CD1c-positive myeloid dendritic cell (primary cell): ENCODE measurements around the gene ITPKB.
"Not testable (repeated sequence)": the region's sequence is repeated elsewhere in the genome, so short reads cannot be mapped to it uniquely, and the experiment has no call there.

Experiments used
- DNase-seq: peaks from one replicate; pipeline ENCODE4 v3.0.0-alpha.2; 2016; ENCODE audit errors: extremely low spot score

Gene ITPKB

DNA sequence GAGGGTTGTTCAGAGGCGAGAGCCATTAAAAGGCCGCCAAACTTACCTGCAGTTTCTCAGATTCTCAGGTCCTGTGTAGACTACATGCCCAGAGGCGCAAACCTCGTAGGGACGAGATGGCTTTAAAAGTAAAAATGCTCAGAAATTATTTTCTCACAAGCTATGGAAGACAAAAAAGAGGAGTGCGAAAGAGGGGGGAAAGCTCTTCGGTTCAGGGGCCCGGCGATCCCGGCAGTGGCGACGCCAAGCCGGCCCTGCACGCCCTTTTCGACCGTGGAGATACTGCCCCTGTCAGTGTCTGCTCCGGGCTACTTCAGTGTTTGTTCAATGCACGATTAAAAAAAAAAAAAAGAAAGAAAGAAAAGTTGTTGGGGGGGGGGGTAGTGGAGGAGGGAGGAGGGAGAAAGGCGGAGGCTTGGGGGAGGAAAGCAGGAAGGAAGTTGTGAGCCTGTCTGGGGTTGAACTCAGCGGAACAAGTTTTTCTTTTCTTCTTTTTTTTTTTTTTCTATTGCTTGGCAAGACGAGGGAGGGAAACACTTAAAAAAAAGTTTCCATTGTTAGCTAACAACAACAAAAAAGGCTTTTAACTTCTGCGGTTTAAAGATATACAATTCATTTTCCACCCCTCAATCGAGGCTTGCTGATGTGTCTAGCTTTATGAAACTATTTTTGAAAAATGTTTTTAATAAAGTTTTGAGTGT is at the start of gene ITPKB:
Gene ITPKB (minus strand): TSS at position 288 of the 701 bp plus-strand sequence. CDS start 1,824 bp downstream, outside the sequence.
- DNase-seq, result peak; percentile 73

- no peak for DNase-seq
These were observed 48.6 kb upstream of the ITPKB start for GRCh38 chr1:226787638-226788037.

- DNase-seq, result no peak
These were observed 48.0 kb upstream of the ITPKB start for GRCh38 chr1:226787071-226787470.

- DNase-seq, result no peak
These were observed 47.5 kb upstream of the ITPKB start for GRCh38 chr1:226786550-226786949.

DNA sequence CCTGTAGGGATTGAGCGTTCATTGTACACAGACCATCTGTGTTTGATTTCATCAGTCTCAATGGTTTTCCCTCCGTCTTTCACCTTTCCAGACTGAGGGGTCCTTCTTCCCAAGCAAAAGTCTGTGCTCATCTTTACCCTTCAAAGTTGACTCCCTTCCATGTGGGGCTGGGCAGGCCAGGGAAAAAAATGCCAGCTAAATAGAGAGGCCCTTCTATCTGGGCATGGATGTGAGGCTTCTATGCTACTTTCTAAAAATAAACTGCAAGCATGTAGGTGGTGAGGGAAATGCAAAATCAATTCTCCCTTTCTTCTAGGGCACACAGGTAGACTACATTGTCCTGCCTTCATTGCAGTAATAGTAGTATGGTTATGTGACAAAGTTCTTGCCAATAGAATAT is 46.7 kb upstream of the ITPKB start:
- DNase-seq, result no peak

DNA sequence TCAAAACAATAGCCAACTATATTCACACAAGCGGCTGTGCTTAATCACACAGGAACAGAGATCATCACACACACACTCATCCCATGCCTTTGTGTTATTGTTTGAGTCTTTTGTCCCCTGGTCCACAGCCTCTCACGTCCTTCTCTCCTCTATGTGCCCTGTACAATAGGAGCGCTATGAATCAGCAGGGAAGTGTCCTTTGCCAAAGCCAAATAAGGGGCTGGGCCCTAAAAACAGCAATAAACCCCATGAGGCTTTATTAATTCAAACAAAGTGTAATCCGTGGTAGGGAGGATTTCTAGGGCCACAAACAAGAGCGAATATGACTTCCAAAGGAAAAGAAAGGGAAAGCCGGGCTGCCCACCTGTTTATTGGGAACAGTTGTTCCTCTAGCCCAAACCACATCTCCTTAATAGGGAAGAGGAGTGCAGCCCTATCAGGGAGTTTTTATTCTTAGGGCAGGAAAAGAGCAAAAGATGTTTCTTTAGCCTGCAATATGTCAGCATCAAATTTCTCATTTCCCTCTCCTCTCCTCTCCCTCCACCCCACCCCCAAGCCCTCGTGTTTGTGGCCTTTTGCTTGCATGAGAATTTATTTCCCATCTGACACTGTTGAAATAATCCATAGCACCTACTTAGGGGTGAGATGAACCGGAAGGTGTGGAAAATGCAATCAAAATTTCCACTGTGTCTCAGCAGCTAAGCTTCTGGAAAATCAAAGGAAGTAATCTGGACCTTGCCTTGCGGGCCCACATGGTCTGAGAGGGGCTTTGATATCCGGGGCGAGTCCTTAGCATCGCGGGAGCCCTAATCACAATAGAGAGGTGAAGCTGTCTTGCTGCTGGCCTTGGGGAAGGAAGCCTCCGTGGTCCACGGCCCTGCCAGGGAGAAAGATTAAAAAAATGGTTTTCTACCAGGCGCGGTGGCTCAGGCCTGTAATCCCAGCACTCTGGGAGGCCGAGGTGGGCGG is 45.3 kb upstream of the ITPKB start:
- no peak for DNase-seq

DNA sequence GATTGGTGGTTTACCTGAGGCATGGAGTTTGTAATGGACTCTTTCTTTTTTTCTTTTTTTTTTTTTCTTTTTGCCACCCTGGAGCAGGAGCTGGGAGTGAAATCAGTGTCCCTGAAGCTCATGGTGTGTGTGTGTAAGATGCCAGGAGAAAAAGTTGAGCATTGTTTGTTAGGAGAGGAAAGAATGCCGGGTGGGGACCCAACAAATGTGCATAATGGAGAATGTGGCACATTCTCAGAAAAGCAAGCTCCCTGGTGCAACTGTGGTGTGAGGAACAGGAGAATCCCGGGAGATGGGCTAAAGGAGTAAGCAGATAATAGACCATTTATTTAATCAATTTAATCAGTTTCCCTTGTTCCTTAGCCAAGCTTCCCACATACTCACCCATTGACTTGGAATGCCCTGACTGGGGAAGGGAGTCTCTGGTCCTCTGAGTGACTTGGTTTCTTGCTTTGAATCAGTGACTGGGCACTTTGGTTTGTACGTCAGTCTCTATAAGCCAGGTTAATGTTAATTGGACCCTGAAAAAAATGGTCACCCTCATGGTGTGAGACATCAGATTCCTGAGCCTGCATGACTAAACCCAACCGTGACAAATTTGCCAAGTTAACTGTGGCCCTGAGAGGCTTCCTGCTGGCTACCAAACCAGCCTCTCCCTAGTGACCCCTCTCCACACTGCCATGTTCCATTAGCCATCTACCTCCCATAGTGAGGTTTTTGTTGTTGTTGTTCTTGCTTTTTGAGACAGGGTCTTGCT is 43.9 kb upstream of the ITPKB start:
- DNase-seq, result no peak

GRCh38 chr1:226781937-226782609 is 43.0 kb upstream of the ITPKB start:
- no peak for DNase-seq

DNA sequence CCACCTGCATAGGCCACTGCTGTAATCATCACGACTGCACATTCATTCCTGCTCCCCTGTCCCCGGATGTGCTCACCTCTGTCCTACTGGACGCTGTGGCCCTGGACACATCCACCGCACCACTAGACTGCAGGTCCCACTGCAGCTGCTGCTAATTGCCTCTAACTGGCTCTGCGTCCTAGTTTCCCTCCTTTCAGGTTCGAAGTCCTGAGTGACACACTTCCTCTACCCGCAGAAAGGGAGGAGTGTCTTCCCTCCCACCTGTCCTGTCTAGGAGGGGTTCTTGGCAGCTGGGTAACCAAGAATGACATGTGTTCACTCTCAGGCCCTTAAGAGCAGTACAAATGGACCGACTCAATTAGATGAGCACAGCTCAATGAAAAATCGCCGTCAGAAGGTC is 40.5 kb upstream of the ITPKB start:
- peak; percentile 49 for DNase-seq

DNA sequence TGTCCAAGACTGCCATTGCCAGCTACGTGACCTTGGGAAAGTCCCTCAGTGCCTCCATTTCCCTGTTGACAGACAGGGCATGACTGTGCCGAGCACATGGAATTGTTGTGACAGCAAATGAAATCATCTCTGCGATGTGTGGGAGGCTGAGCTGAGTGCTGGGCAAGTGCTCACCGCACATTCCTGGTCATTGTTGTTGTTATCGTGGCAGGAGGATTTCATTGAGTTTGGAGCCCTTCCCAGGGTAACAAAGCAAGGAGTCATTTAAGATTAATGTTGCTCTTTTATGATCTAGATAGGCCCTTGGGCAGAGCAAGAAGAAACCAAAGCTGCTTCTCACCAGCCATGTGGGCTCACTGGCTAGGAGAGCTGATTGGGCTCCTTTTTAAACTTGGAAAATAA is 39.6 kb upstream of the ITPKB start:
- DNase-seq, result peak; percentile 74

- DNase-seq, result no peak
These were observed 37.9 kb upstream of the ITPKB start for GRCh38 chr1:226776975-226777374.

DNA sequence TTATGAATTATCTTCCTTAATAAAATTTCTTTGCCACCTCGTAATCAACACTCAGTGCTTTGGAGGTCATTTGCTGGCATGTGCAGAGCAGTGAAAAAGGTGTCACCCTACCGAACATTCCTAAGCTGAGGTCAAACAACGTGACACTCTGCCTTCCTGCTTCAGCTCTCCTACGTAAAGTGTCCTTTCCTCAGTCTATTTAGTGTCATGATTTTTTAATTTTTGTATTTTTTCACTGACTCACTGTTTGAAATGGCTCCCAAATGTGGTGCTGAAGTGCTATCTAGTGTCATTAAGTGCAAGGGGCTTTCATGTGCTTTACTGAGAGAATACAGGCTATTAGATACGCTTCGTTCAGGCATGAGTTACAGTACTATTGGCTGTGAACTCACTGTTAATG is 37.0 kb upstream of the ITPKB start:
- DNase-seq, result no peak

DNA sequence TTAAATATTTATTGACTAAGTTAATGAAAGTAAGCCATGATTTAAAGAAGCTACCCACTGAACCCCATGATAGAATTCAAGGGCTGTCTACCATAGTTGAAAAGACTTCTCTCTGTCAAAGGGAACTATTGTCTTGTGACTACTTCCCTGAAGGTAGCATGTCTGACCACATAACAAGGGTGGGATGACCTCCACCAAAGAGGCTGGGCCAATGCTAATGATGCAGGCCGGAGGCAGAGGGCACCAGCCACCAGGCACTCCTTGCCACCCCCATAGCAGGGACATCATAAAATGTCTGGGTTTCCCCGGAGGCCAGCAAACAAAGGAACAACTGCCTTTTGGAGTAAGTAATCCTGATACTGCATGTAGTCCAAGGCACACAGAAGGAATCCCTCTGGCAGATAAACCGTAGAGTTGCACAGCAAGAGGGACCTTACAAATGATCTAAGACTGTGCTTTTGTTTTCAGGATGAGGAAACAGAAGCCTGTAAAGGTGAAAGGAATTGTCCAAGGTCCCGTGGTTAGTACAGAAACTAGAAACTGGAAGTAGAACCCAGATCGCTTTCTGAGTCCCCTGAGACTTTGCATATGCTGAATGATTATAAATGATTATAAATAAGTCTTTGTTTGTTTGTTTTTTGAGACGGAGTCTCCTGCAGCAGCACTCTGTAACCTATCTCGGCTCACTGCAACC is 33.5 kb upstream of the ITPKB start:
- peak; percentile 66 for DNase-seq

- not testable (repeated sequence) for DNase-seq
These were observed 28.1 kb upstream of the ITPKB start for GRCh38 chr1:226767170-226767569.

DNA sequence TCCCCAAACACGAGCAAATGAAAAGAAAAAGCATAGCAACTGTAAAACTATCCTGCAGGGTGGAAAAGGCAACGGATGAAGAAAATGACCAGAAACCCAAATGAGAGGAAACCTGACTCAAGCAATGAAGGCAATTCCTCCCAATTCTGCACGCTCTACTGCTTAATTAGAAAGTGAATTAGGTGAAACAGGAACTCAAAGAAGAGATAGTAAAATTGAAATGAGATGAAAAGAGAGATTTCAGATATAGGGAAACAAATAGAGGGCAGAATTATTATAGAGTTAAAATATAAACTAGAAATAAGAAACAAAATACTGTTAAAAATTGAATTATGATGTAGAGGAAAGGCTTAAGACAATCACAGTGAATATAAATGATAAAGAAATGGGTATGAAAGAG is 27.5 kb upstream of the ITPKB start:
- DNase-seq, result no peak

DNA sequence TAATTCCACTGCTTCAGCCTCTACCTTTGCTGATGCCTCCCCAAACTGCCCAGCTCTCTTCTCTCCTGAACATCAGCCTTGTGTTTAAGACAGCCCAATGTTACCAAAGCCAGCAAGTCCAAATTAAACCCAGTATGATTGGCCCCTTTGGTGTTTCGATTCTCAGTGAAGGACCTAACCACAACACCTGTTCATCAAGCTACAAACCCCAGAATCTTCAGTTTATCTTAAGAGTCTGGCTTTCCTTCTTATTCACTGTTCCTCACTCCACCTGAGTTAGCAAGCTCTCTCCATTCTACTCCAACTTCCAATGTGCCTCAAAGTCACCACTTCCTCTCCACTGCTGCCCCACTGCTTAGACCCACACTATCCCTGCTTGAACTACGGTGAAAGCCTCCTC is 25.5 kb upstream of the ITPKB start:
- no peak for DNase-seq

- no peak for DNase-seq
These were observed 24.8 kb upstream of the ITPKB start for GRCh38 chr1:226763905-226764264.

DNA sequence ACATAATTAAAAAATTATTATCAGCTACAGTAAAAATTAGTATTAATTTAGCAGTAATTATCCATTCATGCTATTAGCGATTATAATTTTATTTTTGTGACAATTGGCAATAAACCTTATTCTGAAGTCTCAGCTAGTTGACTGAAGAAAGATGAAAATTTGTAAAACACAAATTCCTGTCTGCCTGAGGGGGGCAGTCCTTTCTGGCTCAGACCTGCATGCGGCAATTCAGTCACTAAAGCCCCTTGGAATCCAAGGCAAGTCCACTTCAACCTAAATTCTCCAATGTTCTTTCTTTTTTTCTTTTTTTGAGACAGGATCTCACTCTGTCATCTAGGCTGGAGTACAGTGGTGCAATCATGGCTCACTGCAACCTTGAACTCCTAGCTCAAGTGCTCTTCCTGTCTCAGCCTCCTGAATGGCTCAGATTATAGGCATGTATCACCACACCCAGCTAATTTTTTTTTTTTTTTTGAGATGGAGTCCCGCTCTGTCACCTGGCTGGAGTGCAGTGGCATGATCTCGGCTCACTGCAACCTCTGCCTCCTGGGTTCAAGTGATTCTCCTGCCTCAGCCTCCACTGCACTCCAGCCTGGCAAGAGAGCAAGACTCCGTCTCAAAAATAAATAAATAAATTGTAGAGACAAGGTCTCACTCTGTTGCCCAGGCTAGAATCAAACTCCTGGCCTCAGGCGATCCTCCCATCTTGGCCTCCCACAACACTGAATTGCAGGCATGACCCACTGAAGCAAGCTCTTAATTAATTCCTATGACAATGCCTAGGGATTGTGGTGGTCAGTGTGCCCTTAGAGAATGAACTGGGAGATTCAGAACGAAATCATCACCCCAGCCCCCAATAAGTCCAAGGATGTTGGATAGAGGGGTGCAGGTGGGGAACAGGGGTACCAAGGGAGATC is 24.2 kb upstream of the ITPKB start:
- no peak for DNase-seq

GRCh38 chr1:226762055-226762454 is 23.0 kb upstream of the ITPKB start:
- no peak for DNase-seq

GRCh38 chr1:226761322-226761721 is 22.2 kb upstream of the ITPKB start:
- DNase-seq, result no peak
